Fibroblast of peridontal ligament (primary cell): ENCODE results near the gene TBRG1.

Source experiments
- DNase-seq: peaks from one replicate; pipeline ENCODE4 v3.0.0-alpha.2; 2010; ENCODE audit errors: extremely low read depth

The TBRG1 gene

DNA sequence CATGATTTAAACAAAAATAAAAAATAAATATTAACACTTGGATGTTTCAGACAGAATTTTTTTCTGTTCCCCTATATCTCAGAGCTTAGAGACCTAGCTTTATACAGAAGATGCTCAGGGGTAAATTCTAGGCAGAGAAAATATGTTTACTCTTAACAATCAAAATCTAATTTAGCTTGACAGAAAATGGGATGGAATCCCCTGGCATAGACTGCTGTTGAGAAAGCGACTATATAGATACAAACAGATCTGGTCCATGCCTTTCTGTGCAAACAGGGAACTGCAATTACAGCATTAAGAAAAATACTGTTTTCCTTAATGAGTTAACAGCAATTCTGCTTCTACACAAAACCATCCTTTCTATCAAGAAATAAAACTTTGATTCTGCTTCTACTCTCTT lies 36.3 kb downstream of the TBRG1 start:
- no peak for DNase-seq

DNA sequence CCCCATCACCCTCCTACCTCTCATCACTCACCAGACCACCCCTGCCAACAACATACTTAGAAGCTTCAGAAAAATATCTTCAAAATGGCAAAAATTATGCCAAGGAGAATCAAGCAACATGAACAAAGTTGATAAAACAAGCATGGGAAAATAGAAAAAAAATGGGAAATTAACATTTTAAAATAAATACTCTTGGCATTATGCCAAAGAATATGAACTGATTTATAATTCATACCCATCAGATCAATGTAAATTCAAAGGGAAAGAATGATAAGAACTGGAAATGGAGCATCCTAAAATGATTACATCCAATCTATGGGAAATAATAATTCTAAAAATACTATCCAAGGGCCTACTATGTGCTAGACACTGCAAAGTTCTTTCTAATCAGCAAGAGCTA lies 38.9 kb downstream of the TBRG1 start:
- DNase-seq, result no peak

DNA sequence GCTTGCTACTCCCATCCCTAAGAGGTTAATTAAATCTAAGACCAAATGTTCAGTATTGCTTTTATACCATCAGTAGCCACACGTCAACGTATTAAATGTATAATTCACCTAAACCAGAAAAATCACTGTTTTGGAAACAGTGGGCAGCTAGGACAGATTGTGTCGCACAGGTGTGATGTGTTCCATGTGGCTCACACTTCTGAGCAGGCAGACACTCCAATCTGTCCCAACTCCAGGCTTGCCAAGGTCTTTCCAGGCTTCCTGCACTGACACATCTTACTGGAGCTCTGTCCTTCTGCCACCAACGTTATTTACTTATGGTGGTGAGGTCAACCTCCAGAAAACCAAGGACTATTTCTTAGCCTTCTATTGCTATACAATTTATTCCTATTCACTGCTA lies 39.4 kb downstream of the TBRG1 start:
- DNase-seq, result no peak

DNA sequence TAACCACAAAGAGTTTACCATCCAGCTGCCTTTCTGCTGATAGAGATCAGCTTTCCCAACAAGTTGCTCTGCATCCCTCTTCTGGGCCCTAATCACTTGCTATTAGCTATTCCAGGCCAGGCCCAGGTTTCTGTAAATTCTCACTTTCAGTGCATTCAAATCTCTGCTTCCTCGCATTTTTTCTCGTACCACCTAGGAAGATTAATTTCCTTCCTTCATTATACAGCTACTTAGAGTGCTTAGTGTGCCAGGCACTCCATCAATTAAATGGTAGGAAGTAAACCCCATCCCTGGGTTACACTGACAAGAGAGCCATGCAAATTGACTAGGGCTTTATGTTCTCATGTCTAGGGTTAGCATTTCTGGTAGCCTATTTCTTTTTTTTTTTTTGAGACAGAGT lies 41.2 kb downstream of the TBRG1 start:
- no peak for DNase-seq

DNA sequence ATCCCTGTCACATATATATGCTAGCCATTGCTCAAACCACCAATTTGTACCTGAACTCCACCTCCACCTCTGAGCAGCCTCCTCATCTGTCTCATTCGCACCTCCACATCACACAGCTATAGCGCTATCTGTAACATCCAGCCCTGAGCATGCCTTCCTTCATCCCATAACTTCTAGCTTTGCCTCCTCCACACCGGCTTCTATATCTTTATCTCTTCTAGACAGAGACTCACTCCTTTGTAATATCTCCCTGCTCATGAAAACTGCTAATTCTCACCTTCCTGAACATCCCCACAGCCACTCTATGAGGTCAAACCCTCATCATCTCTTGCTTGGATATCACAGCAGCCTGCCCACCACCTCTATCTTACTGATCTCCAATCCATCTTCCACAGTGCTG lies 44.9 kb downstream of the TBRG1 start:
- no peak for DNase-seq

DNA sequence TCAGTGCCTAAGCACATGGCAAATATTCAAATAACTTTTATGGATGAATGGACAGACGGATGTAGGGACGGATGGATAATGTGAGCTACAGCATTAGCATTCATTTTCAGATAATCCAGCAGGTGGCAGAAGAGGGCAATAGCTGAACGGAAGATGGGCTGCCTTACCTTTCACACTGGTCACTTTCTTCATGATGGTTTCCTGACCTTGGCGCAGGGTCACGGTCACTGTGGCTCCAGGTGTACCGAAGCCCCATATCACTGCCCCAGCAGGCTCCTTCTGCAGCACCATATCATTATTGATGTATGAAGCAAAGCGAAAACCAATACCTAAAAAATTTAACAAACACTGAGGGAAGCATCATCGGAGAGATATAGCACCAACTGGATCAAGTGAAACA lies 46.5 kb downstream of the TBRG1 start:
- peak; percentile 62 for DNase-seq

DNA sequence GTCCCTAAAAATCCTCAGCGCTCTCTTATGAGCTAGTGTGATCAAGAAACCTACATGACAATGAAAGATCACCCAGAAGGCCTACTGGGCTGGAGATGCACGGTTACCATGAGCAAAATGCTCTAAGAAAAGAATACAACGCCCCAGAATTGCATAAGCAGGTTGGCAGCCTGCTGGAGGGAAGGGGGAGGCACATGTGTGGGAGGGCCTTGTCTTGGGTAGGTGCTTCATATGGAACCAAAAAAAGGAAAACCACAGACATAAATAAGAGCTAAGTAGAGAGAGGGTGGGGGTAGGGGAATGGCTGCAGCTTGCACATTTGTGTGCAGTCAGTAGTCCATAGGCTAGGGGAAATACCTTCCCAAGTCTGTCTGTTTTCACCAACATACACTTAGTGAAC lies 48.1 kb downstream of the TBRG1 start:
- no peak for DNase-seq

DNA sequence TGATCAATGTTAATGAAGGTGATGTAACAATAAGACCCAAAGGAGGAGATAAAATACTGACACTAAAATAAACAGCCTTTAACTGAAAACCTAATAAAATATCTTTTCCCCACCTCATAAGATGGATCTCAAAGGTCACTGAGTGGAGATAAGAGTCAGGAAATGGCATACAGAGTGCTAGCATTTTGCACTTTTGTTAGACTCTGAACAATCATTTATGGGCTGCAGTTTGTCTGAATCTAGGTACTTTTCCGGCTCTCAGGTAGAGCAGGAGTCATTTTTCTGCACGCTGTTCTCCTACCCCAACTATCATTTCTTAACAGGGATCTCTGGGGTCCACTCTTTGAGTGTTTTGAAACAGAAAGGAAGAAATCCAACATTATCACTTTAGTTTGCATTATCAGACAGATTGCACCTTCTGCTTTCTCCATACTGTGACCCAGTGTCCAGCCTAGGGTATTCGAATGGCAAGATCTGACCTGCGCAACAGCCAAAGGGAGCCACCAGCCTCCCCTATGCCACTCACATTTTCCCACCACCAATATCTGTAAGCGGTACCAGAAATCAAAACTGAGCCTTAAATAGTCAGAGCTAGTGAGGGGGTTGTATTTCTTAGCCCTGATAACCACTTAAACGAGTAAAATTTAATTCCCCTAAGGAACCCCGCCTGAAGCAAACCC lies 50.0 kb downstream of the TBRG1 start:
- DNase-seq, result no peak

DNA sequence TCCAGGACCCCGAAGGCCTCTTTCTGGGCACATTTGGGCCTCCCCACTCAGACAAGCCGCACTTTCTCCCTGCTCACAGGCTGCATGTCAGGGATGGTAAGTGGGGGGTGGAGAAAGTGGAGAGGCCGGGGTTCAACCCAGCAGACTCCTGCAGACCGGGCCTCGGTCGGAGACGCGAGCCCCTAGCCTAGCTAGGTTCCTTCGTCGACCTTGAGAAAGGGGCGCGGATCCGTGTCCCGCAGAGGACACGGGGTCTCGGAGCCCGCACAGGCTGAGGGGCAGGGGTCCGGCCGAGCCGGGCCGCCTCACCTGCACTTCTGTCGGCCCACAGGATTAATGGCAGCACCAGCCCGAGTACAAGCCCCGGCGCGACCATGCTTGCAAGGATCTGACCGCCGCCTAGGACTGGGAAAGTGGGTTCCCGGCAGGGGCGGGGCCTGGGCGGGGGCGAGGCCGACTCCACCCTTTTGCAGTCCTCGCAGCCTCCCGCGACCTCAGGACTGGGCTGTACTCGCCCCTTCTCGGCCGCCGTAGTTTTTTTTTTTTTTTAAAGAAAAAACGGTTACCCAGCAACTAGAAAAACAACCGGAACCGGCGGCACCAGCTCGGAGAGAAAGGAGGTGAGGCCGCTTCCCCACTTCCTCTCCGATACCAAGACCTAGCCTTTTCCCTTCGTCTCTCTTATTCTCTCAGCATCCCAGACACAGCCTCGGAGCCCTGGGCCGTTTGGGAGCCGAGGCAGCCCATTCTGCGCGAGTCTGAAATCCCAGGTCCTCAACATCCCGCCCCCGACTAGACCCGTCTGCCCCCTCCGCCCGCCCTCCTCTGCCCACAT lies 50.9 kb downstream of the TBRG1 start, which contains the start of the genes SIAE and SPA17:
TSS of gene SIAE (minus strand) at position 407 of the 835 bp plus-strand sequence. CDS start at position 376, 31 bp downstream.
TSS of gene SPA17 (plus strand) at position 572 of the 835 bp plus-strand sequence. CDS start 1,361 bp downstream, outside the sequence.
- peak; percentile 97 for DNase-seq

DNA sequence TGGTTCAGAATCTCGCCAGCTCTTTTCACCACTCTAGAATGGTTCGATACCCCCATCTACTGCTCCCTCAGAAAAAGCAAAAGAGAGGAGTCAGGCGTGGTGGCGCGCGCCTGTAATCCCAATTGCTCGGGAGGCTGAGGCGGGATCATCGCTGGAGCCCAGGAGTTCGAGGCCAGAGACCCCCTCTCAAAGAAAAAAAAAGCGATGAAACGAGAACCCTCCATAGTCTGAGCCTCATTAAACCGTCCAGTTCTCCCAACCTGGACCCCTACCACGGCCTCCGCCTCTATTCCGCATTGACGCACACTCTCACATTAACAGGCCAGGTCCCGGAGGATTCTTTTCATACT lies 51.5 kb downstream of the TBRG1 start:
- peak; percentile 13 for DNase-seq

DNA sequence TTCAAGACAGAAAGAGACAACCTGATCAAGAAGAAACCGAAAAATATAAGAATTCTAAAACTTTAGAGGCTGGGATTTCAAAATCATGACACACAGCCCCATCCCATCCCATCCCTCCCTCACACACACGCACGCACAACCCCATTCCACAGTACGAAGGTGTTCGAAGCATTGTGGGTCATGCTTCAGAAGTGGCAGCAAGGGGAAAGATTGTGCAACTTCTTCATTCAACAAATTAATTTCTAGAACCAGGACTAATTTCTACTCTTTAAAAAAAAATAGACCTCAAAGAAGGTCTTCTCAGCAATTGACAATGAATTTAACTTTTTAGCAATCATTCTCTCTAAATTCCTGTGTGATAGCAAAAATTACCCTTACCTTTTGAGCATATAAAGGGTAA lies 51.9 kb downstream of the TBRG1 start:
- no peak for DNase-seq

DNA sequence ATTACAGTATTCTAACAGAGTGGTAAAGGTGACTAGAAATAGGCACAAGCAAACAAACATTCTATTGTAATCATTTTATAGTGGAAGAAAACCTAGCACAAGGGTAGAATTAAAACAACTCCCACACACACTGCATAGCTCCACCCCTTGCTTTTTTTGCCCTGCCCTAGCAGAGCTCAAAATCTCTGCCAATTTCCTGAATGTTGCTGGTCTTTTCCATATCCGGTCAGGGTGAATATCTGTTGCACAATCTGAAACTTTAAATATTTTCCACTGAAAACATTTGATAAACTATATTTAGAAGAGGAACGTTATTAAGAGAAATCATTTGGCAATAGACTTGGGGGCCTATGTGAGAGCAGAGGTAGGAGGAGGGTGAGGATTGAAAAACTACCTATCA lies 53.7 kb downstream of the TBRG1 start:
- peak; percentile 50 for DNase-seq

DNA sequence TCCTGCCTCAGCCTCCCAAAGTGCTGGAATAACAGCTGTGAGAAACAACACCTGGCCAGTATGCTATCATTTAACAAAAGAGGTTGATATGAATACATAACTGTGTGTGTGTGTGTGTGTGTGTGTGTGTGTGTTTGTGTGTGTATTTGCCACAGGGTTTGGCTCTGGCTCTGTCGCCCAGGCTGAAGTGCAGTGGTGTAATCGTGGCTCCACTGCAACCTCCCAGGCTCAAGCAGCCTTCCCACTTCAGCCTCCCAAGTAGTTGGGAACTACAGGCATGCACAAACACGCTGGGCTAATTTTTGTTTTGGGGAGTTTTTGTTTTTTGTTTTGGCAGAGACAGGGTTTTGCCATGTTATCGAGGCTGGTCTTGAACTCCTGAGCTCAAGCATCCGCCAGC lies 55.8 kb downstream of the TBRG1 start:
- no peak for DNase-seq

DNA sequence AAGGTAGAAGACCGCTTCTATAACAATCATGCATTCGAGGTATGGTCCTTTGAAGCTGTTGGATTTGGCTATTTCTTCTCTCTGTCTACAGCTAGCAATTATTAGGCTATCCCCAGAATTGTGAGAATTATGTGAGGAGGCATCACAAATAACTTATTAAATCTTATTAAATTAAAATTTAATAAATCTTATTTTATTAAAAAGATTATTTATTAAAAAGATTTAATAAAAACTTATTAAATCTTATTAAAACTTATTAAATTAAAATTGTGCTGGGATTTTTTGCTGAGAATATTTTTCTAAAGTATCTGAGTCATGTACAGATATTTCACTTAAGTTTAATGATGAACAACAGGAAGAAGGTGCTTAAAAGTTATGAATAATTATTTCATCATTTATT lies 58.8 kb downstream of the TBRG1 start:
- DNase-seq, result no peak

DNA sequence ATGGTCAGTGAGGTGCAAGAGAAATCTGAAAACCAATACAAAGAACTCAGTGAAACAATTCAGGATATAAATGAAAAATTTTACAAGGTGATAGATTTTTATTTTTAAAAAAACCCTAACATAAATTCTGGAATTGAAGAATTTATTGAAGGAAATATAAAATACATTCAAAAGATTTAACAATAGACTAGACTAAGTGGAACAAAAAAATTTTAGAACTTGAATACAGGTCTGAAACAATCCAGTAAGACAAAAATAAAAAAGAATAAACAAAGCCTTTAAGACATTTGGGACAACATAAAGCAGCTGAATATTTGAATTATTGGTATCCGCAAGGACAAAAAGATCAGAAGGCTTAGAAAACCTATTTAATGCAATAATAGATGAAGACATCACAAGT lies 59.8 kb downstream of the TBRG1 start:
- DNase-seq, result no peak
